ENCODE data around the gene GJA4. TPM values are rescaled to one million over a fixed set of nuclear protein-coding genes. Genes with fewer than 3 reads are reported as not detected.

GJA4 gene
- total and polyA plus RNA-seq, 2 donors (not counting 3 experiments of a cell fraction or from before 2014, with no cell fraction given): 22.1 to 175 TPM

- H3K27me3 ChIP-seq (ENCODE audit: control insufficient read depth in 2 of 2, insufficient read depth in 2 of 2, low read length in 2 of 2): peaks cover 0 to 2% of the 10 kb centered on the region in 2 experiments
- H3K9ac ChIP-seq (replicated peaks; ENCODE audit: extremely low read depth, insufficient read depth, low read length): no peak overlapping the region
- H3K4me3 ChIP-seq (replicated peaks in 1 of 3; ENCODE audit: insufficient read depth in 1 of 3, low read depth in 1 of 3, low read length in 3 of 3): no peak overlapping the region
- no peak overlapping the region for H2AFZ ChIP-seq (ENCODE audit: low read depth, low read length)
- TF ChIP-seq POLR2AphosphoS5 (IDR thresholded peaks at IDR 0.05; ENCODE audit: insufficient read depth, low read depth, low read length) (no peak), FOS (IDR thresholded peaks at IDR 0.05; ENCODE audit: borderline replicate concordance, insufficient read depth, low read length) (no peak)
- TF ChIP-seq, protein P1, sequence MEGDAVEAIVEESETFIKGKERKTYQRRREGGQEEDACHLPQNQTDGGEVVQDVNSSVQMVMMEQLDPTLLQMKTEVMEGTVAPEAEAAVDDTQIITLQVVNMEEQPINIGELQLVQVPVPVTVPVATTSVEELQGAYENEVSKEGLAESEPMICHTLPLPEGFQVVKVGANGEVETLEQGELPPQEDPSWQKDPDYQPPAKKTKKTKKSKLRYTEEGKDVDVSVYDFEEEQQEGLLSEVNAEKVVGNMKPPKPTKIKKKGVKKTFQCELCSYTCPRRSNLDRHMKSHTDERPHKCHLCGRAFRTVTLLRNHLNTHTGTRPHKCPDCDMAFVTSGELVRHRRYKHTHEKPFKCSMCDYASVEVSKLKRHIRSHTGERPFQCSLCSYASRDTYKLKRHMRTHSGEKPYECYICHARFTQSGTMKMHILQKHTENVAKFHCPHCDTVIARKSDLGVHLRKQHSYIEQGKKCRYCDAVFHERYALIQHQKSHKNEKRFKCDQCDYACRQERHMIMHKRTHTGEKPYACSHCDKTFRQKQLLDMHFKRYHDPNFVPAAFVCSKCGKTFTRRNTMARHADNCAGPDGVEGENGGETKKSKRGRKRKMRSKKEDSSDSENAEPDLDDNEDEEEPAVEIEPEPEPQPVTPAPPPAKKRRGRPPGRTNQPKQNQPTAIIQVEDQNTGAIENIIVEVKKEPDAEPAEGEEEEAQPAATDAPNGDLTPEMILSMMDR (IDR thresholded peaks at IDR 0.05; ENCODE audit: extremely low read depth in 1 of 2, insufficient read depth in 1 of 2, low read depth in 1 of 2, low read length in 2 of 2): no peak
- H3K4me2 ChIP-seq (ENCODE audit: insufficient read depth, low read length): no peak overlapping the region
- no peaks in the 10 kb centered on the region for H3K79me2 ChIP-seq (ENCODE audit: control insufficient read depth, insufficient read depth, low read length)
- H3K27ac ChIP-seq (ENCODE audit: insufficient read depth, low read depth, low read length): no peak overlapping the region
- FAIRE-seq (no peak), DNase-seq (ENCODE audit: low read depth, low spot score) (peak; percentile 82)
- dilution Hi-C loops (cut with MboI; ENCODE audit: extremely low pct_ligation_motif_present, low sequenced_read_pairs) (no loop called here), intact Hi-C loops (cut with micrococcal nuclease) (no loop called here)
- BruUV-seq (replicated peaks): no TSS peak
- H3K36me3 ChIP-seq (ENCODE audit: control insufficient read depth in 2 of 2, extremely low read depth in 1 of 2, insufficient read depth in 2 of 2, low read length in 2 of 2): no peaks in the 10 kb centered on the region
- peaks cover 2% of the 10 kb centered on the region for H3K4me1 ChIP-seq (ENCODE audit: control insufficient read depth, extremely low read depth, insufficient read depth, low read length)
- H3K9me3 ChIP-seq (replicated peaks; ENCODE audit: control insufficient read depth, insufficient read depth, low read length): no peaks in the 10 kb centered on the region
- CTCF ChIA-PET: interaction anchor here (0.8 to 1.3 kb wide), 4 partner anchors 11 to 29 kb away, joined by 3 to 4 read pairs (median 3); no protein-coding TSS in a partner anchor
- no peaks in the 10 kb centered on the region for H4K20me1 ChIP-seq (replicated peaks; ENCODE audit: control insufficient read depth, extremely low read depth, insufficient read depth, low read length)
- no peaks in the 10 kb centered on the region for H3K9me1 ChIP-seq (replicated peaks; ENCODE audit: control insufficient read depth, extremely low read depth, insufficient read depth, low read length)
- POLR2A ChIA-PET: no interaction called here
These were observed 39.0 kb downstream of the GJA4 start for GRCh38 chr1:34831721-34832246.

DNA sequence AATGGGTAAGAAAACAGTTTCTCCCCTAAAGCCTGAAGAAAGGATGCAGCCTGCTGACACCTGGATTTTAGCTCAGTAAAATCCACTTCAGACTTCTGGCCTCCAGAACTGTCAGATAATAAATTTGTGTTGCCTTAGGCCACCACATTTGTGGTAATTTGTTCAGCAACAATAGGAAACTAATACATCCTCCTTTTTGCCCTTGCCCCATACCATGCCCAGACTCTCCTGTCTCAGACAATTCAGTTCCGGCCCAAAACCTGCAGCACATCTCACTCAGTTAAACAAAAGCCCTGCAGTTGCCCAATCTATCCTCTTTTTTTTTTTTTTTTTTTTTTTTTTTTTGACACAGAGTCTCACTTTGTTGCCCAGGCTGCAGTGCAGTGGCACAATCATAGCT lies 40.9 kb downstream of the GJA4 start:
- TF ChIP-seq, protein P1 (IDR thresholded peaks at IDR 0.05; ENCODE audit: extremely low read depth in 1 of 2, insufficient read depth in 1 of 2, low read depth in 1 of 2, low read length in 2 of 2): no peak
- TF ChIP-seq FOS (IDR thresholded peaks at IDR 0.05; ENCODE audit: borderline replicate concordance, insufficient read depth, low read length) (no peak), POLR2A (IDR thresholded peaks at IDR 0.05; ENCODE audit: low read depth, low read length) (no peak), JUN (IDR thresholded peaks at IDR 0.05; ENCODE audit: borderline replicate concordance, insufficient read depth, insufficient read length, low read depth) (no peak), MAX (IDR thresholded peaks at IDR 0.05; ENCODE audit: insufficient read depth, insufficient read length) (no peak), GATA2 (IDR thresholded peaks at IDR 0.05; ENCODE audit: insufficient read depth, insufficient read length, low read depth, low read length) (no peak), EZH2 (IDR thresholded peaks at IDR 0.05; ENCODE audit: borderline replicate concordance, low read depth, low read length, severe bottlenecking) (no peak), POLR2AphosphoS5 (IDR thresholded peaks at IDR 0.05; ENCODE audit: insufficient read depth, low read depth, low read length) (no peak), MYC (IDR thresholded peaks at IDR 0.05; ENCODE audit: low read depth, low read length) (no peak)
- DNase-seq (ENCODE audit: low read depth, low spot score): no peak
- Histone ChIP-seq H3K27me3 (ENCODE audit: control insufficient read depth in 2 of 2, insufficient read depth in 2 of 2, low read length in 2 of 2) (no peaks in the 10 kb centered on the region), H3K36me3 (ENCODE audit: control insufficient read depth in 2 of 2, extremely low read depth in 1 of 2, insufficient read depth in 2 of 2, low read length in 2 of 2) (no peaks in the 10 kb centered on the region), H3K4me1 (ENCODE audit: control insufficient read depth, extremely low read depth, insufficient read depth, low read length) (peaks cover 2% of the 10 kb centered on the region), H3K4me3 (replicated peaks in 1 of 3; ENCODE audit: insufficient read depth in 1 of 3, low read depth in 1 of 3, low read length in 3 of 3) (no peak overlapping the region), H2AFZ (ENCODE audit: low read depth, low read length) (no peak overlapping the region), H3K79me2 (ENCODE audit: control insufficient read depth, insufficient read depth, low read length) (no peaks in the 10 kb centered on the region), H3K4me2 (ENCODE audit: insufficient read depth, low read length) (no peak overlapping the region), H3K9ac (replicated peaks; ENCODE audit: extremely low read depth, insufficient read depth, low read length) (no peak overlapping the region), H4K20me1 (replicated peaks; ENCODE audit: control insufficient read depth, extremely low read depth, insufficient read depth, low read length) (no peaks in the 10 kb centered on the region), H3K27ac (ENCODE audit: insufficient read depth, low read depth, low read length) (no peak overlapping the region), H3K9me3 (replicated peaks; ENCODE audit: control insufficient read depth, insufficient read depth, low read length) (no peaks in the 10 kb centered on the region), H3K9me1 (replicated peaks; ENCODE audit: control insufficient read depth, extremely low read depth, insufficient read depth, low read length) (no peaks in the 10 kb centered on the region)
- no peak for FAIRE-seq
- intact Hi-C loops (cut with micrococcal nuclease): no loop called here
- ChIA-PET CTCF (interaction anchor here (1.0 kb wide), 1 partner anchor 17 kb away, joined by 3 read pairs; no protein-coding TSS in a partner anchor), POLR2A (no interaction called here)
- dilution Hi-C loops (cut with MboI; ENCODE audit: extremely low pct_ligation_motif_present, low sequenced_read_pairs): no loop called here
- no TSS peak for BruUV-seq (replicated peaks)
